Measurements from ENCODE around the gene PRICKLE4. TPM values are rescaled to one million over a fixed set of nuclear protein-coding genes. Genes with fewer than 3 reads are reported as not detected.
A peak's percentile ranks its signal among the peaks of the same experiment; 100 is the strongest.

The PRICKLE4 gene
- total and polyA plus RNA-seq, 2 experiments from 2014 or later: 0.48 to 0.66 TPM

GRCh38 chr6:41734666-41735426 is 45.7 kb upstream of the PRICKLE4 start:
- peaks cover 18% of the 10 kb centered on the region for H3K27me3 ChIP-seq (ENCODE audit: insufficient read depth)
- H3F3A ChIP-seq (replicated peaks; ENCODE audit: low read depth): peaks cover 14% of the 10 kb centered on the region
- peaks cover 21% of the 10 kb centered on the region for H3K27me3 Mint-ChIP-seq (ENCODE audit: insufficient read depth, low read depth, poor library complexity)
- no peaks in the 10 kb centered on the region for H3K36me3 ChIP-seq (ENCODE audit: insufficient read depth)
- H3K79me2 ChIP-seq (replicated peaks; ENCODE audit: insufficient read depth): no peaks in the 10 kb centered on the region
- ATAC-seq (peak; percentile 17), DNase-seq (ENCODE audit: low spot score) (peak; percentile 53)
- H3K4me3 Mint-ChIP-seq: peak overlapping the region; percentile 66
- peaks cover 36% of the 10 kb centered on the region for H3K4me1 Mint-ChIP-seq
- H3K9me2 ChIP-seq (ENCODE audit: insufficient read depth): no peaks in the 10 kb centered on the region
- H3K4me3 ChIP-seq: peak overlapping the region; percentile 80
- no peak overlapping the region for H3K27ac Mint-ChIP-seq
- H3K27ac ChIP-seq (ENCODE audit: low read depth): no peak overlapping the region
- H3K36me3 Mint-ChIP-seq (ENCODE audit: low read depth): no peaks in the 10 kb centered on the region
- no peak for TF ChIP-seq NANOG (IDR thresholded peaks at IDR 0.05; ENCODE audit: borderline replicate concordance)
- TF ChIP-seq POLR2AphosphoS5 (IDR thresholded peaks at IDR 0.05; ENCODE audit: low read depth): no peak
- no peak for TF ChIP-seq EZH2 (IDR thresholded peaks at IDR 0.05; ENCODE audit: low read depth, unreplicated experiment)
- no peak for TF ChIP-seq JUNB (IDR thresholded peaks at IDR 0.05; ENCODE audit: unreplicated experiment)
- no peak for TF ChIP-seq EZH2phosphoT487 (IDR thresholded peaks at IDR 0.05; ENCODE audit: unreplicated experiment)
- TF ChIP-seq ZNF462 (CRISPR knock-in tag; IDR thresholded peaks at IDR 0.05): no peak
- TF ChIP-seq ZNF331 (CRISPR knock-in tag; IDR thresholded peaks at IDR 0.05; ENCODE audit: low read depth): no peak
- no peak for TF ChIP-seq CREB1 (CRISPR knock-in tag; IDR thresholded peaks at IDR 0.05; ENCODE audit: low read depth)
- TF ChIP-seq ZNF114 (CRISPR knock-in tag; IDR thresholded peaks at IDR 0.05): no peak
- H3K4me1 ChIP-seq (ENCODE audit: insufficient read depth): peaks cover 22% of the 10 kb centered on the region
- no peaks in the 10 kb centered on the region for H3K9me3 Mint-ChIP-seq
- H2AFZ ChIP-seq: no peak overlapping the region
- H4K20me1 ChIP-seq (replicated peaks; ENCODE audit: insufficient read depth): no peaks in the 10 kb centered on the region
- peak overlapping the region; percentile 95 for H3K4me2 ChIP-seq

Data from GM23338 (cell line).